Skeletal muscle satellite cell (primary cell): Measurements from ENCODE around the gene IDH3G.
A peak's percentile ranks its signal among the peaks of the same experiment; 100 is the strongest.

Source experiments
- H3K27me3 ChIP-seq: 2 replicates; pipeline ENCODE4 v1.7.0; 2013; ENCODE audit warnings: low read length; ENCODE audit not compliant: control insufficient read depth, insufficient read depth
- H3K36me3 ChIP-seq: 2 replicates; pipeline ENCODE4 v1.7.0; 2013; ENCODE audit warnings: mild to moderate bottlenecking, control low read depth, low read length; ENCODE audit not compliant: insufficient read depth
- H3K4me1 ChIP-seq: 2 replicates; pipeline ENCODE4 v1.7.0; 2013; ENCODE audit warnings: low read length; ENCODE audit not compliant: control insufficient read depth, insufficient read depth
- H3K4me2 ChIP-seq: 2 replicates; pipeline ENCODE4 v1.7.0; 2013; ENCODE audit warnings: mild to moderate bottlenecking, low read length
- H3K4me3 ChIP-seq: 2 replicates; pipeline ENCODE4 v1.7.0; 2013; ENCODE audit warnings: low read length
- H3K9ac ChIP-seq: 2 replicates; pipeline ENCODE4 v1.7.0; 2013; ENCODE audit warnings: mild to moderate bottlenecking, low read depth, low read length, moderate library complexity
- H3K9me3 ChIP-seq: replicated peaks from 2 replicates; pipeline ENCODE4 v1.7.0; 2013; ENCODE audit warnings: mild to moderate bottlenecking, control low read depth, low read length

Gene IDH3G

DNA sequence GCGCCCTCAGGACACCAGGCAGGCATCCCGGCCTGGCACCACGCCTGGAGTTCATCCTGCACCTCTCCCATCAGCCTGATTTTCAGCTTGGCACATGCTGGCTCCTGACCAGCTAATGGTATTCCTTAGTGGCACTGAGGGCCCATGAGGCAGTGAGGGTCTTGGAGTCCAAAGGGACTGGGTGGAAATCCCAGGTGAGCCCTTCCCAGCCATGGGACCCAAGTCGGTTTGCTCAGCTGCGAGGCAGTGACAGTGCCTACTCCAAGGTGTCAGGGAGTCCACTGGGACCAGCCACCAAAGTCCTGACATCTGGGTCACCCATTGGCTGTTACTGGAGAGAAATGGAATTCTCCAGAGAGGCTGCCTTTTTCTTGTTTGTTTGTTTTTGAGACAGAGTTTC lies 5.2 kb upstream of the IDH3G start:
- Histone ChIP-seq H3K9ac (no peak overlapping the region), H3K27me3 (no peaks in the 10 kb centered on the region), H3K36me3 (peaks cover 14% of the 10 kb centered on the region), H3K9me3 (no peaks in the 10 kb centered on the region), H3K4me2 (no peak overlapping the region), H3K4me1 (peaks cover 8% of the 10 kb centered on the region), H3K4me3 (no peak overlapping the region)

- peaks cover 15% of the 10 kb centered on the region for H3K4me1 ChIP-seq
- no peak overlapping the region for H3K4me2 ChIP-seq
- peaks cover 14% of the 10 kb centered on the region for H3K36me3 ChIP-seq
- no peak overlapping the region for H3K4me3 ChIP-seq
- no peak overlapping the region for H3K9ac ChIP-seq
- no peaks in the 10 kb centered on the region for H3K9me3 ChIP-seq
- H3K27me3 ChIP-seq, result no peaks in the 10 kb centered on the region
These were observed 3.3 kb upstream of the IDH3G start for GRCh38 chrX:153797415-153798015.

- Histone ChIP-seq H3K9me3 (no peaks in the 10 kb centered on the region), H3K4me1 (peaks cover 15% of the 10 kb centered on the region), H3K4me2 (peak overlapping the region; percentile 85), H3K36me3 (peaks cover 19% of the 10 kb centered on the region), H3K4me3 (peak overlapping the region; percentile 93), H3K9ac (peak overlapping the region; percentile 90), H3K27me3 (no peaks in the 10 kb centered on the region)
These were observed 982 bp upstream of the IDH3G start for GRCh38 chrX:153794897-153795816.

- H3K4me3 ChIP-seq, result peak overlapping the region; percentile 93
- peak overlapping the region; percentile 97 for H3K9ac ChIP-seq
- no peaks in the 10 kb centered on the region for H3K9me3 ChIP-seq
- peaks cover 21% of the 10 kb centered on the region for H3K36me3 ChIP-seq
- H3K4me1 ChIP-seq, result peaks cover 15% of the 10 kb centered on the region
- peak overlapping the region; percentile 77 for H3K4me2 ChIP-seq
- no peaks in the 10 kb centered on the region for H3K27me3 ChIP-seq
These were observed 884 bp downstream of the IDH3G start for GRCh38 chrX:153793291-153793690.

DNA sequence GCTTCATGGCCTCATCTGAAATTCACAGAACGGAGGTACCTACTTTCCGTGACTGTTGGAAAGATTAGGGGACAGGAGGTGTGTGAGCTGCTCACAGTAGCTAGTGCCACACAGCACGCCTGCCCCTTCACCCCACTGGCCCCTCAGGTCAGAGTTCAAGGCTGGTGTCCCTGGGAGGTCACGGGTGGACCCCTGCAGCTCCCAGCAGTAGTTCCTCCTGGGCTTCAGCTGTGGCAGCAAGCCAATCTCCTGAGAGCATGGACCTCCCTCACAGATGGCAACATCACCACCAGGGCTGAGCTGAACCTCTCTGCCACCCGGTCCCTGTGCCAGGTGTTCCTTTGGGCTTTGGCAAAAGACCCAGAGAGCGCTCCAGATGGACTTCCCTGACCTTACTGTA lies 1.8 kb downstream of the IDH3G start:
- Histone ChIP-seq H3K9me3 (no peaks in the 10 kb centered on the region), H3K9ac (no peak overlapping the region), H3K36me3 (peaks cover 15% of the 10 kb centered on the region), H3K4me2 (peak overlapping the region; percentile 77), H3K4me3 (peak overlapping the region; percentile 93), H3K27me3 (no peaks in the 10 kb centered on the region), H3K4me1 (peaks cover 15% of the 10 kb centered on the region)

GRCh38 chrX:153791104-153791852 lies 2.9 kb downstream of the IDH3G start:
- Histone ChIP-seq H3K9ac (no peak overlapping the region), H3K4me3 (no peak overlapping the region), H3K36me3 (peaks cover 9% of the 10 kb centered on the region), H3K4me2 (no peak overlapping the region), H3K9me3 (no peaks in the 10 kb centered on the region), H3K27me3 (no peaks in the 10 kb centered on the region), H3K4me1 (peaks cover 15% of the 10 kb centered on the region)

DNA sequence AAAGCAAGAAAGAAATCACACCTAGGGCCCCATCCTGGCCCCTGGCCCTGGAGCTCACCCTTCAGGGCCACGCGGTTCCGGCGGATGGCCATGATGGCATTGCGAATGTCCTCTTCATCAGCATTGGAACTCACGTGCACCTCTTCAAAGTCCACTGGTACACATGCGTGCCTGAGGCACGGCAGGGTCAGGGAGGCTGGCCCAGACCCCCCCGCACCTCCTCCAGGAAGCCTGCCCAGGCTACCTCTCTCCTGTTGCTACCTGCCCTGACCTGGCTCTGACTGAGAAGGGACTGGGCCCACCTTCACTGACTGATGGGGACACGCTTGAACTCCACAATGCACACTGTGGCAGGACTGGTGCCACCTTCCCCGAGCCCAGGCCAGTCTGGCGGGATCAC lies 4.5 kb downstream of the IDH3G start:
- Histone ChIP-seq H3K36me3 (peaks cover 15% of the 10 kb centered on the region), H3K4me2 (no peak overlapping the region), H3K9ac (no peak overlapping the region), H3K9me3 (no peaks in the 10 kb centered on the region), H3K4me3 (no peak overlapping the region), H3K27me3 (no peaks in the 10 kb centered on the region), H3K4me1 (peaks cover 7% of the 10 kb centered on the region)

- Histone ChIP-seq H3K36me3 (peaks cover 15% of the 10 kb centered on the region), H3K4me2 (no peak overlapping the region), H3K9me3 (no peaks in the 10 kb centered on the region)
These were observed 7.5 kb downstream of the IDH3G start for GRCh38 chrX:153786669-153787068.

DNA sequence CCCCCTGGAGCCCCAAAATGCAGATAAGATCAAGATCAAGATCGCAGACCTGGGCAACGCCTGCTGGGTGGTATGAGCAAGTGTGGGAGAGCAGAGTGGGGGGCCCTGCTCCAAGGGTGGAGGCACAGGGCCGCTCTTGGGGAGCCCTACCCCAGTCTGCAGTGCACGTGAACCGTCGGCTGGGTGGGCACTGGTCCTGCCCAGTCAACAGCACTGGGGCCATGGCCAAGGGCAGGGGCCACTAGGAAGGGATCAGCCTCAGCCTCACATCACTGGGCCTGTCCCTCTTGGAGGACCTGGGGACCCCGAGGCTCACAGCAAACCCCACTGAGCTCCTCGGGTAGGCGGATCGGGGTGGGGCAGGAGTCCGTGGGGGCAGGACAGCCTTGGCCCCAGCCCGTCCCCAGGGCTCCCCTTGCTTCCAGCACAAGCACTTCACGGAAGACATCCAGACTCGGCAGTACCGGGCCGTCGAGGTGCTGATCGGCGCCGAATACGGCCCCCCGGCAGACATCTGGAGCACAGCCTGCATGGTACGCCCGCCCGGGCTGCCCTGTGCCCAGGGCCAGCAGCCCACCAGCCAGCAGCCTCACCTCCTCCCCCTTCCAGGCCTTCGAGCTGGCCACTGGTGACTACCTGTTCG lies 9.7 kb downstream of the IDH3G start:
- Histone ChIP-seq H3K36me3 (peaks cover 10% of the 10 kb centered on the region), H3K27me3 (no peaks in the 10 kb centered on the region), H3K4me1 (peaks cover 22% of the 10 kb centered on the region), H3K4me3 (no peak overlapping the region), H3K9ac (no peak overlapping the region), H3K9me3 (no peaks in the 10 kb centered on the region), H3K4me2 (no peak overlapping the region)

More at GRCh38 chrX:153786669-153787068, 7.5 kb downstream of the IDH3G start:
- peaks cover 8% of the 10 kb centered on the region for H3K4me1 ChIP-seq
- no peak overlapping the region for H3K4me3 ChIP-seq
- no peak overlapping the region for H3K9ac ChIP-seq
- no peaks in the 10 kb centered on the region for H3K27me3 ChIP-seq

DNA sequence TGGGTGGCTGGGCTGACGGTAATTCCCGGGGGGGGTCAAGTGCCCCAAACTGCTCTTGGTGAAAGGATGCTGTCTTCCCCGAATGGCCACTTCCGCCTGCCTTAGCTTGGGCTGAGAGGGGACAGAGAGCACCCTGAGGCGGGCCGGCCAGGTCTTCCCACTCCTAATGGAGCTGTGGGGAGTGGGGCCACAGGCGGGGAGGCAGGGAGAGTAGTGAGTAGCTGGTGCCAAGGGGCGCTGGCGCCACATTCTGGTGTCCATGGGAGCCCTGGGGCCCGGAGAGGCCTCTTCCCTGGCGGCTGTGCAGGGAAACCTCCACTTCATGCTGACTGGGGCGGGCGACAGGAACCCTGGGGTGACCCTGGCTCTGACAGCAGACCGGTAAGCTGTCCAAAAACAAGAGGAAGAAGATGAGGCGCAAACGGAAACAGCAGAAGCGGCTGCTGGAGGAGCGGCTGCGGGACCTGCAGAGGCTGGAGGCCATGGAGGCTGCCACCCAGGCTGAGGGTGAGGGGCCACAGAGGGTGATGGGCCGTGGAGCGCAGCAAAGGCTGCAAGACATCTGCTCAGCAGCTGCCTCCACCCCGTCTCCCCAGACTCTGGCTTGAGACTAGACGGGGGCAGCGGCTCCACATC lies 10.7 kb downstream of the IDH3G start:
- Histone ChIP-seq H3K4me1 (peaks cover 22% of the 10 kb centered on the region), H3K4me2 (no peak overlapping the region), H3K9me3 (no peaks in the 10 kb centered on the region), H3K36me3 (peaks cover 6% of the 10 kb centered on the region), H3K9ac (no peak overlapping the region), H3K27me3 (no peaks in the 10 kb centered on the region), H3K4me3 (no peak overlapping the region)

DNA sequence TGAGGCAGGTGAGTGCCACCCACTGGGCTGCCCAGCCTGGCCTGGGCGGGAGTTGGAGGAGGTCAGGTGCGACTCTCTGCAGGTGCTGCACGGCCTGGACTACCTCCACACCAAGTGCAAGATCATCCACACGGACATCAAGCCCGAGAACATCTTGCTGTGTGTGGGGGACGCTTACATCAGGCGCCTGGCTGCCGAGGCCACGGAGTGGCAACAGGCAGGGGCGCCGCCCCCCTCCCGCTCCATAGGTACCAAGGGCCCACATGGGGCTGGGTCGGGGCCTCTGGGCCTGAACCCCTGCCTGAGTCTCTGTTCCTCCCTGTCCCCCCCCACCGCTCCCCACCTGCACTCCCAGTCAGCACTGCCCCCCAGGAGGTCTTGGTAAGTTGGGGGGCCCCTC lies 11.3 kb downstream of the IDH3G start:
- no peaks in the 10 kb centered on the region for H3K27me3 ChIP-seq
- no peak overlapping the region for H3K4me3 ChIP-seq
- no peak overlapping the region for H3K4me2 ChIP-seq
- H3K36me3 ChIP-seq, result peaks cover 6% of the 10 kb centered on the region
- no peak overlapping the region for H3K9ac ChIP-seq
- peaks cover 22% of the 10 kb centered on the region for H3K4me1 ChIP-seq
- H3K9me3 ChIP-seq, result no peaks in the 10 kb centered on the region
